Measurements from ENCODE around the gene STAP2.
"Not testable (repeated sequence)": the region's sequence is repeated elsewhere in the genome, so short reads cannot be mapped to it uniquely, and the experiment has no call there.

STAP2 gene

GRCh38 chr19:4337906-4338440 is 654 bp downstream of the STAP2 start:
- peak overlapping the region; percentile 72 for H4K91ac ChIP-seq (ENCODE audit: low read length)
- H3K4me1 ChIP-seq (ENCODE audit: control insufficient read depth, insufficient read depth, low read depth, low read length): peaks cover 16% of the 10 kb centered on the region
- WGBS: 41% methylated on average over 12 of the region's 14 CpGs
- peak overlapping the region; percentile 84 for H3K4me2 ChIP-seq (ENCODE audit: low read length, poor library complexity, severe bottlenecking)
- DNase-seq: peak; percentile 39
- peak overlapping the region; percentile 63 for H2BK15ac ChIP-seq (ENCODE audit: low read depth, poor library complexity, severe bottlenecking)
- H3K9me3 ChIP-seq (ENCODE audit: control insufficient read depth, low read length): no peaks in the 10 kb centered on the region
- peak overlapping the region; percentile 91 for H4K8ac ChIP-seq (ENCODE audit: low read length)
- no peak overlapping the region for H2BK12ac ChIP-seq (ENCODE audit: low read length in 2 of 2)
- H3K27me3 ChIP-seq (ENCODE audit: control insufficient read depth in 1 of 2, insufficient read depth in 1 of 2, low read length in 2 of 2): no peaks in the 10 kb centered on the region
- H3K4me3 ChIP-seq (ENCODE audit: insufficient read depth in 1 of 2, low read depth in 1 of 2, low read length in 2 of 2): peak overlapping the region; percentile 57 to 81
- H2BK5ac ChIP-seq (ENCODE audit: low read depth, low read length, poor library complexity, severe bottlenecking): no peak overlapping the region
- no peak overlapping the region for H3K23ac ChIP-seq (ENCODE audit: low read length in 2 of 2)
- H3K36me3 ChIP-seq (ENCODE audit: control insufficient read depth in 1 of 2, insufficient read depth in 2 of 2, low read depth in 1 of 2, low read length in 2 of 2): peaks cover 0 to 7% of the 10 kb centered on the region in 2 experiments
- peak overlapping the region; percentile 30 for H3K27ac ChIP-seq (ENCODE audit: low read length, poor library complexity, severe bottlenecking)
- peak overlapping the region; percentile 71 for H3K9ac ChIP-seq (ENCODE audit: low read length)
- peak overlapping the region in 1 of 2 experiments; percentile 28 for H3K18ac ChIP-seq (ENCODE audit: low read depth in 1 of 2, low read length in 2 of 2)
- H2BK120ac ChIP-seq (ENCODE audit: low read depth, low read length): peak overlapping the region; percentile 62
- H3K79me1 ChIP-seq (replicated peaks; ENCODE audit: low read length, poor library complexity, severe bottlenecking): peaks cover 6% of the 10 kb centered on the region
- H3K14ac ChIP-seq (ENCODE audit: low read length in 2 of 2): peak overlapping the region in 1 of 2 experiments; percentile 35
- no peak overlapping the region for H2AK5ac ChIP-seq (ENCODE audit: low read length, severe bottlenecking)
- no peak overlapping the region for H3K4ac ChIP-seq (ENCODE audit: low read depth in 1 of 2, low read length in 2 of 2)
- H2AFZ ChIP-seq (ENCODE audit: low read depth, low read length): peak overlapping the region; percentile 60

GRCh38 chr19:4334929-4335570 is 3.6 kb downstream of the STAP2 start:
- no peak for DNase-seq
- peaks cover 0 to 14% of the 10 kb centered on the region in 2 experiments for H3K36me3 ChIP-seq (ENCODE audit: control insufficient read depth in 1 of 2, insufficient read depth in 2 of 2, low read depth in 1 of 2, low read length in 2 of 2)
- H2BK120ac ChIP-seq (ENCODE audit: low read depth, low read length): no peak overlapping the region
- H3K9ac ChIP-seq (ENCODE audit: low read length): no peak overlapping the region
- 90% methylated on average over 7 of the region's 7 CpGs for WGBS
- no peak overlapping the region for H2BK5ac ChIP-seq (ENCODE audit: low read depth, low read length, poor library complexity, severe bottlenecking)
- H4K91ac ChIP-seq (ENCODE audit: low read length): no peak overlapping the region
- H3K9me3 ChIP-seq (ENCODE audit: control insufficient read depth, low read length): no peaks in the 10 kb centered on the region
- H3K27me3 ChIP-seq (ENCODE audit: control insufficient read depth in 1 of 2, insufficient read depth in 1 of 2, low read length in 2 of 2): no peaks in the 10 kb centered on the region
- no peak overlapping the region for H2AFZ ChIP-seq (ENCODE audit: low read depth, low read length)
- no peak overlapping the region for H3K23ac ChIP-seq (ENCODE audit: low read length in 2 of 2)
- no peak overlapping the region for H3K18ac ChIP-seq (ENCODE audit: low read depth in 1 of 2, low read length in 2 of 2)
- no peak overlapping the region for H3K27ac ChIP-seq (ENCODE audit: low read length, poor library complexity, severe bottlenecking)
- no peak overlapping the region for H3K14ac ChIP-seq (ENCODE audit: low read length in 2 of 2)
- H2BK12ac ChIP-seq (ENCODE audit: low read length in 2 of 2): no peak overlapping the region
- no peak overlapping the region for H2BK15ac ChIP-seq (ENCODE audit: low read depth, poor library complexity, severe bottlenecking)
- H2AK5ac ChIP-seq (ENCODE audit: low read length, severe bottlenecking): no peak overlapping the region
- no peak overlapping the region for H4K8ac ChIP-seq (ENCODE audit: low read length)
- H3K4me2 ChIP-seq (ENCODE audit: low read length, poor library complexity, severe bottlenecking): no peak overlapping the region
- peaks cover 11% of the 10 kb centered on the region for H3K4me1 ChIP-seq (ENCODE audit: control insufficient read depth, insufficient read depth, low read depth, low read length)
- H3K4ac ChIP-seq (ENCODE audit: low read depth in 1 of 2, low read length in 2 of 2): no peak overlapping the region
- H3K79me1 ChIP-seq (replicated peaks; ENCODE audit: low read length, poor library complexity, severe bottlenecking): peaks cover 4% of the 10 kb centered on the region
- no peak overlapping the region for H3K4me3 ChIP-seq (ENCODE audit: insufficient read depth in 1 of 2, low read depth in 1 of 2, low read length in 2 of 2)

- no peak overlapping the region for H3K4me2 ChIP-seq (ENCODE audit: low read length, poor library complexity, severe bottlenecking)
- no peak overlapping the region for H3K4me3 ChIP-seq (ENCODE audit: insufficient read depth in 1 of 2, low read depth in 1 of 2, low read length in 2 of 2)
- no peak overlapping the region for H2BK5ac ChIP-seq (ENCODE audit: low read depth, low read length, poor library complexity, severe bottlenecking)
- peak overlapping the region; percentile 35 for H4K91ac ChIP-seq (ENCODE audit: low read length)
- H4K8ac ChIP-seq (ENCODE audit: low read length): no peak overlapping the region
- peaks cover 0 to 30% of the 10 kb centered on the region in 2 experiments for H3K36me3 ChIP-seq (ENCODE audit: control insufficient read depth in 1 of 2, insufficient read depth in 2 of 2, low read depth in 1 of 2, low read length in 2 of 2)
- no peak overlapping the region for H3K14ac ChIP-seq (ENCODE audit: low read length in 2 of 2)
- no peak overlapping the region for H3K18ac ChIP-seq (ENCODE audit: low read depth in 1 of 2, low read length in 2 of 2)
- no peaks in the 10 kb centered on the region for H3K9me3 ChIP-seq (ENCODE audit: control insufficient read depth, low read length)
- peaks cover 20% of the 10 kb centered on the region for H3K4me1 ChIP-seq (ENCODE audit: control insufficient read depth, insufficient read depth, low read depth, low read length)
- no peak overlapping the region for H3K9ac ChIP-seq (ENCODE audit: low read length)
- peaks cover 8 to 30% of the 10 kb centered on the region in 2 experiments for H3K27me3 ChIP-seq (ENCODE audit: control insufficient read depth in 1 of 2, insufficient read depth in 1 of 2, low read length in 2 of 2)
- H3K23ac ChIP-seq (ENCODE audit: low read length in 2 of 2): no peak overlapping the region
- no peak overlapping the region for H3K27ac ChIP-seq (ENCODE audit: low read length, poor library complexity, severe bottlenecking)
- H3K4ac ChIP-seq (ENCODE audit: low read depth in 1 of 2, low read length in 2 of 2): no peak overlapping the region
- H2BK15ac ChIP-seq (ENCODE audit: low read depth, poor library complexity, severe bottlenecking): no peak overlapping the region
- no peak overlapping the region for H2AK5ac ChIP-seq (ENCODE audit: low read length, severe bottlenecking)
- WGBS: 96% methylated on average over 19 of the region's 19 CpGs
- no peak overlapping the region for H2AFZ ChIP-seq (ENCODE audit: low read depth, low read length)
- no peak for DNase-seq
- no peaks in the 10 kb centered on the region for H3K79me1 ChIP-seq (replicated peaks; ENCODE audit: low read length, poor library complexity, severe bottlenecking)
- H2BK120ac ChIP-seq (ENCODE audit: low read depth, low read length): no peak overlapping the region
- no peak overlapping the region for H2BK12ac ChIP-seq (ENCODE audit: low read length in 2 of 2)
These were observed 8.8 kb downstream of the STAP2 start for GRCh38 chr19:4329858-4330257.

GRCh38 chr19:4328991-4329681 is 9.5 kb downstream of the STAP2 start:
- not testable (repeated sequence) for H3K18ac ChIP-seq (ENCODE audit: low read depth in 1 of 2, low read length in 2 of 2)
- peaks cover 0 to 32% of the 10 kb centered on the region in 2 experiments for H3K36me3 ChIP-seq (ENCODE audit: control insufficient read depth in 1 of 2, insufficient read depth in 2 of 2, low read depth in 1 of 2, low read length in 2 of 2)
- 75% methylated on average over 35 of the region's 35 CpGs for WGBS

More at GRCh38 chr19:4328991-4329681, 9.5 kb downstream of the STAP2 start:
- H3K27me3 ChIP-seq (ENCODE audit: control insufficient read depth in 1 of 2, insufficient read depth in 1 of 2, low read length in 2 of 2): peaks cover 8 to 30% of the 10 kb centered on the region in 2 experiments
- H3K4me2 ChIP-seq (ENCODE audit: low read length, poor library complexity, severe bottlenecking): peak overlapping the region; percentile 72
- H3K9ac ChIP-seq (ENCODE audit: low read length); H4K91ac ChIP-seq (ENCODE audit: low read length); H2BK120ac ChIP-seq (ENCODE audit: low read depth, low read length); H2AK5ac ChIP-seq (ENCODE audit: low read length, severe bottlenecking); H3K9me3 ChIP-seq (ENCODE audit: control insufficient read depth, low read length); H3K4ac ChIP-seq (ENCODE audit: low read depth in 1 of 2, low read length in 2 of 2); DNase-seq; H2AFZ ChIP-seq (ENCODE audit: low read depth, low read length); H2BK15ac ChIP-seq (ENCODE audit: low read depth, poor library complexity, severe bottlenecking); H3K79me1 ChIP-seq (replicated peaks; ENCODE audit: low read length, poor library complexity, severe bottlenecking); H4K8ac ChIP-seq (ENCODE audit: low read length); H2BK5ac ChIP-seq (ENCODE audit: low read depth, low read length, poor library complexity, severe bottlenecking); H3K27ac ChIP-seq (ENCODE audit: low read length, poor library complexity, severe bottlenecking); H3K23ac ChIP-seq (ENCODE audit: low read length in 2 of 2); H3K14ac ChIP-seq (ENCODE audit: low read length in 2 of 2); H2BK12ac ChIP-seq (ENCODE audit: low read length in 2 of 2): not testable (repeated sequence)
- peak overlapping the region; percentile 54 to 66 for H3K4me3 ChIP-seq (ENCODE audit: insufficient read depth in 1 of 2, low read depth in 1 of 2, low read length in 2 of 2)
- peaks cover 20% of the 10 kb centered on the region for H3K4me1 ChIP-seq (ENCODE audit: control insufficient read depth, insufficient read depth, low read depth, low read length)

Data from mesenchymal stem cell (in vitro differentiated cells and primary cell).